NCI-H187 (cell line): ENCODE measurements around the gene U2AF1L4.
A peak's percentile ranks its signal among the peaks of the same experiment; 100 is the strongest.

ENCODE experiments used
- DNase-seq, 2 experiments: peaks; one replicate each; lab custom pipeline; 2025; lab: John Stamatoyannopoulos, UW

The U2AF1L4 gene

DNA sequence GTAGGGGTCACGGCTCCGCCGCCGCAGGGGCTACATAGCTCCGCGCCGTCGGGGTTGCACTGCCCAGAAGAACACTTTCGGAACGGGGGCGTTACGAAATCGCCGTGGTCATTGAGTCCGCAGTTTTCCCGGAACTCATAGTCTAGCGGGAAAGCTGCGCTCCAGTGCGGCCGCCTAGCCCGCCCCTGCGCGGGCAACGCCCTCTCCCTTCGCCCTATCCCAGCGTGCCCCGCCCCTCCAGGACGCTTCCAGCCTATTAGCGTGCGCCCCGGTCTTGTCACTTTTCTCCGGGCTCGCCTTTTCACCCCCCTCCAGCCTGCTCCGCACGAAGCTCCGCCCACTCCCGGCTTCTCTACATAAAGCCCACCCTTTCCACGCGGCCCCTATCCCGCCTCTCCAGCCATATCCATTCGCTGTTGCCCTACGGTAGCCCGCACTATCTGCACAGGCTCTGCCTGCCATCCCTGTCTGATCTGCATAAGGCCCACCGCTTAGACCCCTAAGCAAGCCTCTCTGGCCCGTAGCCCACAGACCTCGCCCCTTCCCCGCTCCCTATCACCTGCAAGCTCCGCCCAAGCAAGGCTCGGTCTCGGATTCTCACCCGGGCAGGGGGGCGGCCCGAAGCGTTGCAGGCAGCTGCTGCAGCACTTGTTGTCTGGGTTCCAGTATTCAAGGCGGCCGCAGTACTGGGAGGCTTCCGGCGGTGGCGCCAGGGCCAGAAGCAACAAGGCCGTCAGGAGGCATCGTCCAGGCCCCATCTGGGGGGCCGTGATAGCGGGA is 4.6 kb downstream of the U2AF1L4 start:
- DNase-seq = peak; percentile 97 to 98

GRCh38 chr19:35740108-35740422 is 5.2 kb downstream of the U2AF1L4 start:
- no peak for DNase-seq

DNA sequence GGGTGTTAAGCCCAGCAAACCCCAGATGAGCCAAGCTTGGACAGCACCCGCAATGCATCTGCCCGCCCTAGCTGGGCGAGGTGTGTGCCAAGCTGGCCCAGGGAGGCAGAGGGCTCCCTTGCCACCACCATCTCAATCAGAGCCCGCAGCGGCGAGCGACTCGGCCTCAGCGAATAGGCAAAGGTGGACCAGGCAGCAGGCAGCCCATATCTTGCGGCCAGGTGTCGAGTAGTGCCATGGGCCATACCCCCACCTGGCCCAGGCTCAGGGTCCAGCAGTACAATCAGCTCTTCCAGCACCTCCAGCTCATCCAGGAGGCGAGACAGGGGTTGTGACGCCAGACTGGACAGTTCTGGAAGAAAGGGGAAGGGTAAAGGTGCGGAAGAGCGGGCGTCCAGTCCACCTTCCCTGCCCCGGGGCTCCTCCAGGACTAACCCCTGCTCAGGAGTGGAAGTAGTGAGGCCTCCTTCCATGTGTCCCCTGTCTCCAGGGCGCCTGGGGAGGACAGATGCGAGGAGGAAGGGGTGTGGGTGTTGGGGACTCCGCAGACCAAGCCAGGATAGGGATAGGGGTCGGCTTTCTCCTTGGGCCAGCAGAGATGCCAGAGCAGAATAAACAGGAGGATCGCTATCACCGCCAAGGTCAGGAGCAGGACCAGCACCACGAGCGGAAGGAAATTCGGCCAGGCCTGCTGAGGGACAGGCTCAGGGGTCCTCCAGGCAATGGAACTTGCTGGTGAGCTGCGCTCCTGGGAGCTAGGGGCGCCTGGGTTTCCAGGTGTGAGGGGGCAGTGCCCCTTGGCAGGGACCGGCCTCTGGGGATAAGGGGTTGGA is 5.7 kb downstream of the U2AF1L4 start:
- no peak for DNase-seq

- DNase-seq = no peak
Measured at GRCh38 chr19:35738887-35739229, 6.4 kb downstream of the U2AF1L4 start.

GRCh38 chr19:35738021-35738886 is 7.0 kb downstream of the U2AF1L4 start:
- DNase-seq = no peak

- DNase-seq = no peak
Measured at GRCh38 chr19:35736913-35737886, 8.0 kb downstream of the U2AF1L4 start.

- DNase-seq = no peak
Measured at GRCh38 chr19:35734889-35735288, 10.3 kb downstream of the U2AF1L4 start.

DNA sequence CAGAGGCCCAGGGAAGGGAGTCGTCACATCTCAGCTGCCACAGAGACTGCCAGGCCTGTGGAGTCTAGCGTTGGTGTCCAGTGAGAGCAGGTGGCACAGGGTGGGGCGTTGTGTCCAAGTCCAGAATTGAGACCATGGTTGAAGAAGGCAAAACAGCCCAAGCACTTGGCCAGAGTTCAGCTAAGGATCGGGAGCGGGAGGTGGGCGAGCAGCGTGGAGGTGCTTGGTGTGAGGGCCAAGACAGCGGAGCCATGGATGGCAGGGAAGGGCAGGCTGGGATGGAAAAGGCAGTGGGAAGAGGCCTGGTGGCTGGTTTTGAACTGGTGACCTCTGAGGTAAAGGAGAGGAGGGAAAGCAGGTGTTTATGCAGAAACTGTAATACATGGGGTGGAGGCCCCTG is 10.9 kb downstream of the U2AF1L4 start:
- no peak for DNase-seq

DNA sequence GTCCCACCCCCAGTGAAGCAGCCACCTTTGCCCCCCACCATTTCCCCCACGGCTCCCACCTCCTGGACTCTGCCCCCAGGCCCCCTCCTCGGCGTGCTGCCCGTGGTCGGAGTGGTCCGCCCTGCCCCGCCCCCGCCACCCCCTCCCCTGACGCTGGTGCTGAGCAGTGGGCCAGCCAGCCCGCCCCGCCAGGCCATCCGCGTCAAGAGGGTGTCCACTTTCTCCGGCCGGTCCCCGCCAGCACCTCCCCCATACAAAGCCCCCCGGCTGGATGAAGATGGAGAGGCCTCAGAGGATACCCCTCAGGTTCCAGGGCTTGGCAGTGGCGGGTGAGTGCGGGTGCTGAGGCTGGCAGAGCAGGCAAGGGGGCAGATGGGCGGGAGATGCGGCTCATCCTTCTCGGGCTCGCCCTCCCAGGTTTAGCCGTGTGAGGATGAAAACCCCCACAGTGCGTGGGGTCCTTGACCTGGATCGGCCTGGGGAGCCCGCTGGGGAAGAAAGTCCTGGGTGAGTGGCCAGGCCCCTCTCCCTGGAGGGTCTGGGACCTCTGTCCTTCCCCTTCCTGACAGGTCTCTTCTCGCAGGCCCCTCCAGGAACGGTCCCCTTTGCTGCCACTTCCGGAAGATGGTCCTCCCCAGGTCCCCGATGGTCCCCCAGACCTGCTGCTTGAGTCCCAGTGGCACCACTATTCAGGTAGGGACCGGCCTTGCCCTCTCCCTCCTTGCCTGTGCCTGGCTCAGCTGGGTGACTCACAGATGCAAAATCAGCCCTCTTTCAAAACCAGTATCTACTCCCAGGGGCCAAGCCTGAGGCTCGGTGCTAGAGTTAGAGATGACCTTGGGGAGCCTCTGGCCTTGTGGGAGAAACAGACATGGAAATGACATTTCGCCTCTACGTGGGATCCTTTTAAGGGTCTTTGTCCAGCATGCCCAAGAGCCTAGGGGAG is 11.8 kb downstream of the U2AF1L4 start:
- DNase-seq = no peak

DNA sequence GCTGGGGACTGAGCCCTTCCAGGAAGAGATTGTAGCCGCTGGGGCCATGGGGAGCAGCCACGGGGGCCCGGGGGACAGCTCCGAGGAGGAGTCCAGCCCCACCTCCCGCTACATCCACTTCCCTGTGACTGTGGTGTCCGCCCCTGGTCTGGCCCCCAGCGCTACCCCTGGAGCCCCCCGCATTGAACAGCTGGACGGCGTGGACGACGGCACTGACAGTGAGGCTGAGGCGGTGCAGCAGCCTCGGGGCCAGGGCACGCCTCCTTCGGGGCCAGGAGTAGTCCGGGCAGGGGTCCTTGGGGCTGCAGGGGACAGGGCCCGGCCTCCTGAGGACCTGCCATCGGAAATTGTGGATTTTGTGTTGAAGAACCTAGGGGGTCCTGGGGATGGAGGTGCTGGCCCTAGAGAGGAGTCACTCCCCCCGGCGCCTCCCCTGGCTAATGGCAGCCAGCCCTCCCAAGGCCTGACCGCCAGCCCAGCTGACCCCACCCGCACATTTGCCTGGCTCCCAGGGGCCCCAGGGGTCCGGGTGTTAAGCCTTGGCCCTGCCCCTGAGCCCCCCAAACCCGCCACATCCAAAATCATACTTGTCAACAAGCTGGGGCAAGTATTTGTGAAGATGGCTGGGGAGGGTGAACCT is 12.6 kb downstream of the U2AF1L4 start:
- DNase-seq = no peak

DNA sequence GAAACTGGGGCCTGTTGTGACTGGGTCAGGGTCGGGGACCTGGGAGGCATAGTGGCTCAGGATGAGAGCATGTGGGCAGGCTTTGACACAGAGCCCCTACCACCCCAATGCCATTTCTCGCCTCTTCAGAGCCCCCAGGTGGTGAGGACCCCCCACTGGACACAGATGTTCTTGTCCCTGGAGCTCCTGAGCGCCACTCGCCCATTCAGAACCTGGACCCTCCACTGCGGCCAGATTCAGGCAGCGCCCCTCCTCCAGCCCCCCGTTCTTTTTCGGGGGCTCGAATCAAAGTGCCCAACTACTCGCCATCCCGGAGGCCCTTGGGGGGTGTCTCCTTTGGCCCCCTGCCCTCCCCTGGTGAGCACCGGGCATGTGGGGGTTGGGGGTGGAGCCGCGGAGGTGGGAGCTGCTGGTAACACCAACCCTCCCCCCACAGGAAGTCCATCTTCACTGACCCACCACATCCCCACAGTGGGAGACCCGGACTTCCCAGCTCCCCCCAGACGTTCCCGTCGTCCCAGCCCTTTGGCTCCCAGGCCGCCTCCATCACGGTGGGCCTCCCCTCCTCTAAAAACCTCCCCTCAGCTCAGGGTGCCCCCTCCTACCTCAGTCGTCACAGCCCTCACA is 13.3 kb downstream of the U2AF1L4 start:
- no peak for DNase-seq

DNA sequence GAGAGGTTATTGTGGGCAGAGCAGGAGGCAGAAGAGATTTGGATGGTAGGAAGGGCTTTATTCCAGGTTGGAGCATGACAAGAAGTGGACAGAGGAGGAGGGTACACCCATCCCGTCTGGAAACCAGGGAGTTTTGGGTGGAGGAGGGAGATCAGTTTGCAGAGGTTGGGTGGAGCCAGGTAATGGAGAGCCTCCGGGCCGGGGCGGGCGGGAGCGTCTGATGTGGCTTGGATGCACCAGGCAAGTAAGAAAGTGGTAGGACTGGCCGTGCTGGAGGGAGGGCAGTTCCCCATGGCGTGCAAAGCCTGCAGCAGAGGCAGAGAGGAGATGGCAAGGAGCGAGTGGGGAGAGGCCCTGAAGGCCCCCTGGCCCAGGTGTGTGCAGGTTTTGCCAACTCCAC is 13.9 kb downstream of the U2AF1L4 start:
- no peak for DNase-seq

DNA sequence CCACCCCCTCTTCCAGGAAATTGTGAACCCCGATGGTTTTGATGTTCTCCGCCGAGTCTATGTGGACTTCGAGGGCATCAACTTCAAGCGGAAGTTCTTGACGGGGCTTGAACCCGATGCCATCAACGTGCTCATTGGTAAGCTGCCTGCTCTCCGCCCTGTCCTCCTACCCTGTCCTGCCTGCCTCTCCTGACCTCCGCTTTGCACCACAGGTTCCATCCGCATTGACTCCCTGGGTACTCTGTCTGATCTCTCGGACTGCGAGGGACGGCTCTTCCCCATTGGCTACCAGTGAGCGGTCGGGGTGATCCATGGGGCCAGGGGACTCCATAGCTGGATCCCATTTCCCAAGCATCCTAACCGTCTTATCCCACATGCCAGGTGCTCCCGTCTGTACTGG is 14.9 kb downstream of the U2AF1L4 start:
- no peak for DNase-seq

DNA sequence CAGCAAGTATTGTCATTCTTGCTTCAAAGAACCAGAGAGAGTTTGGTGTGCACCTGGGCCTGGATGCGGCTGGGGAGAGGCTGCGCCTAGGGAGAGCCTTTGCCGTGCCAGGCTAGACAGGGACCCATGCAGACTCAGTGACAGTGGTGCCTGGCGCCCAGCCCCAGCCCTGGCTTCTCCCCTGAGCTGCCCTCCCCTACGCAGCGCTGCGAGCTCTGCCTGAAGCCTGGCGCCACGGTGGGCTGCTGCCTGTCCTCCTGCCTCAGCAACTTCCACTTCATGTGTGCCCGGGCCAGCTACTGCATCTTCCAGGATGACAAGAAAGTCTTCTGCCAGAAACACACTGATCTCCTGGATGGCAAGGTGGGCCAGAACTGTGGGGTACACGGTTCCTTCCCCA is 15.5 kb downstream of the U2AF1L4 start:
- no peak for DNase-seq

GRCh38 chr19:35729021-35729420 is 16.2 kb downstream of the U2AF1L4 start:
- DNase-seq = no peak

DNA sequence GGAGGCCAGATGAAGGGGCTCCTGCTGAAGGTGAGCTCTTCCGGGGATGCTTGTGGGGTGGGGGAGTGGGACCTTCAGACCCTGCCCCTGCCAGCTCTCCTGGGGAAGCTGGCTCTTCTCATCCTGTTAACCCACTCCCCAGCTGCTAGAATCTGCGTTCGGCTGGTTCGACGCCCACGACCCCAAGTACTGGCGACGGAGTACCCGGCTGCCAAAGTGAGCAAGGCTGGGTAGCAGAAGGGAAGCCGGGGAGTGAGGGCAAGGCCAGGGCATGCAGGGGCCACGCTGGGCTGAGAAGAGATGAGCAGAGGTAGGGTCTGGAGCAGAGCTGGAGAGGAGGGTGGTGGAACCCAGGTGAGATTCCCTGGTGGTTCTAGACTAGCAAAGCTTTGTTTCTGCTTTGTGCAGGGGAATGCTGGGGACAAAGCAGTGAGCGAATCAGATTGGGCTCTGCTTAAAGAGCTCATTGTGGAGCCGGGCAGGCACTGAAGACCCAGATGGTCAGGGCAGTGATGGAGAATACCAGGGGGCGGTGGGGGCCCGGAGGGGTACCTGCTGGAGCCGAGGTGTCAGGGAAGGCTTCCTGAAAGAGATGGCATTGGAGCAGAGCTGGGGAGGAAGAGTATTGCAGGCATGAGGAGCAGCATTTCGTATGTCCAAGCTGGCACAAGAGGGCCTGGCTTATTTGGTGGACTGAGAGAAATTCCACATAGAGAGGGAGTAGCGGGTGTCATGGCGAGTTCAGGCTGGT is 17.1 kb downstream of the U2AF1L4 start:
- no peak for DNase-seq

- DNase-seq = no peak
Measured at GRCh38 chr19:35727053-35727955, 17.9 kb downstream of the U2AF1L4 start.
